HCT116 (cell line): ENCODE measurements around the gene PKDCC. TPM values are rescaled to one million over a fixed set of nuclear protein-coding genes. Genes with fewer than 3 reads are reported as not detected.

Experiments
- ATAC-seq: fragments of 200-7000 bp; cut with Tn5 transposase; 2 replicates; pipeline ENCODE4 v1.9.1; 2020; ENCODE audit warnings: mild to moderate bottlenecking, moderate library complexity
- BruUV-seq: library from RNA; stranded (reverse); fragments of 400-500 nt; replicated peaks from 2 replicates; lab custom pipeline; 2021; lab: Mats Ljungman, UMichigan
- CTCF ChIA-PET: fragments of 300-600 bp; sonication (Branson Sonifier 250); formaldehyde crosslinking; loops from one replicate; lab custom pipeline; 2021; ENCODE audit warnings: antibody characterized with exemption; lab: Charles Lee
- POLR2A ChIA-PET: fragments of 300-600, 350-600 bp; sonication (Branson Sonifier 250); formaldehyde crosslinking; loops from one replicate; lab custom pipeline; 2021; ENCODE audit warnings: antibody characterized with exemption; lab: Charles Lee
- RAD21 ChIA-PET, 2 experiments: fragments of 300-600 bp; sonication (Branson Sonifier 250); formaldehyde crosslinking; loops; one replicate each; lab custom pipeline; 2023; ENCODE audit warnings: low total read pairs in 2 of 2; ENCODE audit not compliant: uncharacterized antibody in 2 of 2, unreplicated experiment in 2 of 2, low non-redundant PET in 1 of 2; lab: Charles Lee
- DNase-seq: peaks from one replicate; pipeline ENCODE4 v3.0.0-alpha.2; 2010; ENCODE audit warnings: low read depth, low spot score
- H2AFZ ChIP-seq: fragments of 200-600 bp; shearing (Covaris generic), sonication (generic); 2 replicates; pipeline ENCODE4 v1.6.1; 2017; ENCODE audit warnings: low read depth, mixed run types, mixed read lengths, antibody characterized with exemption, low read length; ENCODE audit not compliant: poor library complexity, severe bottlenecking
- H3K27ac ChIP-seq: 2 replicates; pipeline ENCODE4 v1.5.1; 2012; ENCODE audit warnings: low read depth, low read length
- H3K27me3 ChIP-seq: fragments of 200-600 bp; sonication (generic); 2 replicates; pipeline ENCODE4 v1.6.1; 2016; ENCODE audit warnings: mixed run types, low read length, mixed read lengths; ENCODE audit not compliant: insufficient read depth
- H3K36me3 ChIP-seq, 2 experiments: fragments of 200-500 bp in 1 of 2; fragments of 200-600 bp in 1 of 2; sonication (Bioruptor generic) in 1 of 2; sonication (generic) in 1 of 2; 2 replicates each; pipeline versions ENCODE4 v1.5.1 to v1.6.1; 2014 to 2016; ENCODE audit warnings: low read length in 2 of 2, inconsistent platforms in 1 of 2, mixed read lengths in 1 of 2, mixed run types in 1 of 2; ENCODE audit not compliant: insufficient read depth in 2 of 2, control insufficient read depth in 1 of 2
- H3K4me1 ChIP-seq, 2 experiments: fragments of 200-600 bp in 1 of 2; sonication (generic) in 1 of 2; 2 replicates each; pipeline versions ENCODE4 v1.5.1 to v1.6.1; 2012 to 2017; ENCODE audit warnings: low read length in 2 of 2, inconsistent platforms in 1 of 2, mild to moderate bottlenecking in 1 of 2, mixed read lengths in 1 of 2, mixed run types in 1 of 2, moderate library complexity in 1 of 2; ENCODE audit not compliant: insufficient read depth in 2 of 2, control insufficient read depth in 1 of 2
- H3K4me2 ChIP-seq: fragments of 200-600 bp; sonication (generic); 2 replicates; pipeline ENCODE4 v1.6.1; 2017; ENCODE audit warnings: mixed run types, low read length, mixed read lengths
- H3K4me3 ChIP-seq, 2 experiments: fragments of 200-600 bp in 1 of 2; sonication (generic) in 1 of 2; replicated peaks in 1 of 2; 2 replicates each; pipeline ENCODE4 v1.5.1; 2011 to 2016; ENCODE audit warnings: low read length in 2 of 2, control low read depth in 1 of 2, low read depth in 1 of 2, mild to moderate bottlenecking in 1 of 2, mixed read lengths in 1 of 2, mixed run types in 1 of 2
- H3K79me2 ChIP-seq: fragments of 200-600 bp; sonication (generic); 2 replicates; pipeline ENCODE4 v1.6.1; 2017; ENCODE audit warnings: mild to moderate bottlenecking, mixed run types, low read length, moderate library complexity, mixed read lengths; ENCODE audit not compliant: insufficient read depth
- H3K9ac ChIP-seq: fragments of 200-600 bp; sonication (generic); 2 replicates; pipeline ENCODE4 v1.6.1; 2016; ENCODE audit warnings: low read length, mixed read lengths
- H3K9me2 ChIP-seq: fragments of 200-600 bp; sonication (generic), shearing (Covaris generic); 2 replicates; pipeline ENCODE4 v1.6.1; 2017; ENCODE audit warnings: mixed run types, mild to moderate bottlenecking, moderate library complexity; ENCODE audit not compliant: insufficient read depth
- H3K9me3 ChIP-seq, 2 experiments: fragments of 200-500 bp in 1 of 2; fragments of 200-600 bp in 1 of 2; sonication (Bioruptor generic) in 1 of 2; sonication (generic) in 1 of 2; 2 replicates each; pipeline ENCODE4 v1.6.1; 2014 to 2017; ENCODE audit warnings: low read length in 2 of 2, mixed read lengths in 2 of 2, inconsistent platforms in 1 of 2, low read depth in 1 of 2, mild to moderate bottlenecking in 1 of 2, mixed run types in 1 of 2, moderate library complexity in 1 of 2; ENCODE audit not compliant: control insufficient read depth in 1 of 2, insufficient read depth in 1 of 2
- H4K20me1 ChIP-seq: fragments of 200-600 bp; sonication (generic), shearing (Covaris generic); 2 replicates; pipeline ENCODE4 v1.6.1; 2017; ENCODE audit warnings: mixed run types, mild to moderate bottlenecking, moderate library complexity; ENCODE audit not compliant: insufficient read depth
- CEBPB ChIP-seq: IDR thresholded peaks from 2 replicates; pipeline ENCODE4 v1.6.1; 2012; ENCODE audit warnings: low read depth
- ELF1 ChIP-seq: IDR thresholded peaks from 2 replicates; pipeline ENCODE4 v1.6.1; 2012; ENCODE audit warnings: low read depth, borderline replicate concordance
- EZH2phosphoT487 ChIP-seq: fragments of 200-600 bp; IDR thresholded peaks from 2 replicates; pipeline ENCODE4 v1.6.1; 2018; ENCODE audit warnings: antibody characterized with exemption, borderline replicate concordance
- POLR2A ChIP-seq: IDR thresholded peaks from 2 replicates; pipeline ENCODE4 v1.7.0; 2011; ENCODE audit warnings: borderline replicate concordance; ENCODE audit not compliant: insufficient read depth, insufficient read length; ENCODE audit errors: extremely low read depth
- POLR2AphosphoS5 ChIP-seq: IDR thresholded peaks from 2 replicates; pipeline ENCODE4 v1.6.1; 2011; ENCODE audit warnings: mild to moderate bottlenecking, low read depth, low read length, moderate library complexity
- SIN3A ChIP-seq: IDR thresholded peaks from 2 replicates; pipeline ENCODE4 v1.6.1; 2012; ENCODE audit warnings: low read depth
- SP1 ChIP-seq: IDR thresholded peaks from 2 replicates; pipeline ENCODE4 v1.6.1; 2012; ENCODE audit warnings: low read depth
- SRF ChIP-seq: IDR thresholded peaks from 2 replicates; pipeline ENCODE4 v1.6.1; 2012; ENCODE audit warnings: low read depth
- TCF7L2 ChIP-seq: IDR thresholded peaks from 2 replicates; pipeline ENCODE4 v1.7.0; 2011; ENCODE audit warnings: borderline replicate concordance, inconsistent platforms; ENCODE audit not compliant: insufficient read depth, insufficient read length; ENCODE audit errors: extremely low read depth
- ZFX ChIP-seq: fragments of 450-650 bp; IDR thresholded peaks from 2 replicates; pipeline ENCODE4 v1.6.1; 2017
- ZNF274 ChIP-seq: fragments of 200-500 bp; sonication (Bioruptor generic); IDR thresholded peaks from 2 replicates; pipeline ENCODE4 v1.6.1; 2014; ENCODE audit warnings: mild to moderate bottlenecking, low read depth, low read length, inconsistent platforms
- intact Hi-C: fragments of 100-400 bp; cut with micrococcal nuclease; formaldehyde crosslinking; loops from 2 replicates; pipeline ENCODE4 v1.10.0; 2022
- total RNA-seq: library from RNA; stranded (reverse); gene quantifications from one replicate; pipeline ENCODE4 v1.2.1, GENCODE V29; 2021; ENCODE audit not compliant: unreplicated experiment
- TF ChIP-seq, protein P1 (sequence below): IDR thresholded peaks from 2 replicates; pipeline ENCODE4 v1.6.1; 2012
- TF ChIP-seq, protein P2 (sequence below): IDR thresholded peaks from 2 replicates; pipeline ENCODE4 v1.6.1; 2011; ENCODE audit warnings: mild to moderate bottlenecking, low read length, moderate library complexity; ENCODE audit not compliant: insufficient replicate concordance; ENCODE audit errors: extremely low read depth

The PKDCC gene
- total RNA-seq, 1 experiment from 2014 or later = 0.84 TPM

DNA sequence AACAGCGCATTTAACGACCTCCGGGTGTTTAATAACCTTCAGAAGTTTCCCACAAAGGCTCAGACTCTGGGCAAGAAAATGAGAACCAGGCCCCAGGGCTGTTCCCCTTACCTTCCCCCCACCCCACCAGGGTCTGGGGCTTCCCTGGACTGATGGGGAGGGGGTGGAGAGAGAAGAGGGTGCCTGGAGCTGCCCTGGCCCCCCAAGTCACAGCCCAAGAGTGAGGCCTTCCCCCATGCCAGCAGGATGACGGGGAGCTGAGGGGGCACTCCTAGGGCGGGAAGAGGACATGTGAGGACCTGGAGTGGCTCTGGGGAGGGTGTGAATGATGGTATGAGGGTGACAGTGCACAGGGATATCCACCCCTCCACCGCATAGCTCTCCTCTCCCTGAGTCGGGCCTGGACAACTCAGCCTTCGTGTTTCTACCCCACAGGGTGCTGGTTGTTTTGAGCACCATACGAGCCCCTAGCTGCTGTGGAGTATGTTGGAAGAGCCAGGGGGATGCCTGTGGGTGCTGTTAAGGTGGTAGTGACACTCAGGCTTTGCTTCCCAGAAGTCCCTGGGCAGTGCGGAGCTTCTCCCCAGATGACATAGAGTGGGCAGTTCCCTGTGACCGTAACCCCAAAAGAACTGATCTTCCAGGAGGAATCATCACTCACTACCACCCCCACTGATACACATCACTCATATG is 3.9 kb downstream of the PKDCC start:
- H2AFZ ChIP-seq = no peak overlapping the region
- H3K9me3 ChIP-seq = no peaks in the 10 kb centered on the region
- no peak for DNase-seq
- no peaks in the 10 kb centered on the region for H3K79me2 ChIP-seq
- H3K4me1 ChIP-seq = peaks cover 0 to 19% of the 10 kb centered on the region in 2 experiments; a peak in 1 of 4 replicates
- TF ChIP-seq CEBPB (no peak), ELF1 (no peak), POLR2A (no peak), ZFX (no peak), SRF (no peak), SP1 (no peak), ZNF274 (no peak), POLR2AphosphoS5 (no peak), SIN3A (no peak), EZH2phosphoT487 (no peak), TCF7L2 (no peak)
- TF ChIP-seq, protein P1, sequence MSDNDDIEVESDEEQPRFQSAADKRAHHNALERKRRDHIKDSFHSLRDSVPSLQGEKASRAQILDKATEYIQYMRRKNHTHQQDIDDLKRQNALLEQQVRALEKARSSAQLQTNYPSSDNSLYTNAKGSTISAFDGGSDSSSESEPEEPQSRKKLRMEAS = no peak
- TF ChIP-seq, protein P2, sequence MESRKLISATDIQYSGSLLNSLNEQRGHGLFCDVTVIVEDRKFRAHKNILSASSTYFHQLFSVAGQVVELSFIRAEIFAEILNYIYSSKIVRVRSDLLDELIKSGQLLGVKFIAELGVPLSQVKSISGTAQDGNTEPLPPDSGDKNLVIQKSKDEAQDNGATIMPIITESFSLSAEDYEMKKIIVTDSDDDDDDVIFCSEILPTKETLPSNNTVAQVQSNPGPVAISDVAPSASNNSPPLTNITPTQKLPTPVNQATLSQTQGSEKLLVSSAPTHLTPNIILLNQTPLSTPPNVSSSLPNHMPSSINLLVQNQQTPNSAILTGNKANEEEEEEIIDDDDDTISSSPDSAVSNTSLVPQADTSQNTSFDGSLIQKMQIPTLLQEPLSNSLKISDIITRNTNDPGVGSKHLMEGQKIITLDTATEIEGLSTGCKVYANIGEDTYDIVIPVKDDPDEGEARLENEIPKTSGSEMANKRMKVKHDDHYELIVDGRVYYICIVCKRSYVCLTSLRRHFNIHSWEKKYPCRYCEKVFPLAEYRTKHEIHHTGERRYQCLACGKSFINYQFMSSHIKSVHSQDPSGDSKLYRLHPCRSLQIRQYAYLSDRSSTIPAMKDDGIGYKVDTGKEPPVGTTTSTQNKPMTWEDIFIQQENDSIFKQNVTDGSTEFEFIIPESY = no peak
- ChIA-PET RAD21 (no interaction called here), CTCF (no interaction called here), POLR2A (no interaction called here)
- no peak overlapping the region for H3K27ac ChIP-seq
- H4K20me1 ChIP-seq = no peaks in the 10 kb centered on the region
- no TSS peak for BruUV-seq
- no peak for ATAC-seq
- no peaks in the 10 kb centered on the region for H3K9me2 ChIP-seq
- intact Hi-C loops = no loop called here
- H3K4me2 ChIP-seq = no peak overlapping the region
- H3K27me3 ChIP-seq = no peaks in the 10 kb centered on the region
- no peak overlapping the region for H3K9ac ChIP-seq
- no peak overlapping the region for H3K4me3 ChIP-seq
- no peaks in the 10 kb centered on the region for H3K36me3 ChIP-seq
